ENCODE measurements around the gene MAMDC2. TPM values are rescaled to one million over a fixed set of nuclear protein-coding genes. Genes with fewer than 3 reads are reported as not detected.

MAMDC2 gene
- total RNA-seq, 1 donor from 2014 or later = 28.7 TPM

DNA sequence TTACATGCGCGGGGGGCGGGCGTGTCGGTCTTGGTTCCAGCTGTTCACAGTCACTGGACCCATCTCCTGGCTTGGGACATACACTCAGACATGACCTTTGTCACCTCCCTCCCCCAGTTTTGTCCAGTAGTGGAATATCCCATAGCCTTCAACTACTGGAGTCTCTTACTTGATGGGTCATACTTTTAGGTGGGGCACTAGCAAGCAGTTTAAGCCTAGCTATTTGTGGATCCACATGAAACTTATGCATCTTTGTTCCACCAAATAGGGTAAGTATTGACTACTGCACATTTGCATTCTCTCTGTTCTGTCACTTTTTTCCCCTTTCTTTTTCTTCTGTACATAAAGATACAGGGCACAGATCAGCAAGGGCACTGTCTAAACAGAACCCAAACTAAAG lies 15.4 kb upstream of the MAMDC2 start:
- H3K4me2 ChIP-seq = no peak overlapping the region
- no peaks in the 10 kb centered on the region for H3K27me3 Mint-ChIP-seq (ENCODE audit: insufficient read depth, low read depth)
- no peaks in the 10 kb centered on the region for H3K9me3 ChIP-seq (ENCODE audit: low read depth)
- no peak overlapping the region for H2AFZ ChIP-seq (replicated peaks)
- no peaks in the 10 kb centered on the region for H3K27me3 ChIP-seq
- no peaks in the 10 kb centered on the region for H4K20me1 ChIP-seq (ENCODE audit: low read depth)
- H3K79me2 ChIP-seq (ENCODE audit: low read depth) = no peaks in the 10 kb centered on the region
- peaks cover 17% of the 10 kb centered on the region for H3K9me3 Mint-ChIP-seq
- no peaks in the 10 kb centered on the region for H3F3A ChIP-seq (ENCODE audit: low read depth)
- no peaks in the 10 kb centered on the region for H3K4me1 Mint-ChIP-seq
- H3K4me1 ChIP-seq = no peaks in the 10 kb centered on the region
- no peak overlapping the region for H3K9ac ChIP-seq
- H3K36me3 Mint-ChIP-seq = peaks cover 3% of the 10 kb centered on the region
- TF ChIP-seq, protein P1, sequence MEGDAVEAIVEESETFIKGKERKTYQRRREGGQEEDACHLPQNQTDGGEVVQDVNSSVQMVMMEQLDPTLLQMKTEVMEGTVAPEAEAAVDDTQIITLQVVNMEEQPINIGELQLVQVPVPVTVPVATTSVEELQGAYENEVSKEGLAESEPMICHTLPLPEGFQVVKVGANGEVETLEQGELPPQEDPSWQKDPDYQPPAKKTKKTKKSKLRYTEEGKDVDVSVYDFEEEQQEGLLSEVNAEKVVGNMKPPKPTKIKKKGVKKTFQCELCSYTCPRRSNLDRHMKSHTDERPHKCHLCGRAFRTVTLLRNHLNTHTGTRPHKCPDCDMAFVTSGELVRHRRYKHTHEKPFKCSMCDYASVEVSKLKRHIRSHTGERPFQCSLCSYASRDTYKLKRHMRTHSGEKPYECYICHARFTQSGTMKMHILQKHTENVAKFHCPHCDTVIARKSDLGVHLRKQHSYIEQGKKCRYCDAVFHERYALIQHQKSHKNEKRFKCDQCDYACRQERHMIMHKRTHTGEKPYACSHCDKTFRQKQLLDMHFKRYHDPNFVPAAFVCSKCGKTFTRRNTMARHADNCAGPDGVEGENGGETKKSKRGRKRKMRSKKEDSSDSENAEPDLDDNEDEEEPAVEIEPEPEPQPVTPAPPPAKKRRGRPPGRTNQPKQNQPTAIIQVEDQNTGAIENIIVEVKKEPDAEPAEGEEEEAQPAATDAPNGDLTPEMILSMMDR (IDR thresholded peaks at IDR 0.05) = no peak
- TF ChIP-seq EZH2 (IDR thresholded peaks at IDR 0.05) = no peak
- TF ChIP-seq EZH2phosphoT487 (IDR thresholded peaks at IDR 0.05) = no peak
- no peaks in the 10 kb centered on the region for H3K36me3 ChIP-seq
- H3K27ac ChIP-seq = no peak overlapping the region
- H3K4me3 ChIP-seq = no peak overlapping the region
- H3K27ac Mint-ChIP-seq = no peak overlapping the region
- no peak for DNase-seq (ENCODE audit: low spot score)
- no peak overlapping the region for H3K4me3 Mint-ChIP-seq

DNA sequence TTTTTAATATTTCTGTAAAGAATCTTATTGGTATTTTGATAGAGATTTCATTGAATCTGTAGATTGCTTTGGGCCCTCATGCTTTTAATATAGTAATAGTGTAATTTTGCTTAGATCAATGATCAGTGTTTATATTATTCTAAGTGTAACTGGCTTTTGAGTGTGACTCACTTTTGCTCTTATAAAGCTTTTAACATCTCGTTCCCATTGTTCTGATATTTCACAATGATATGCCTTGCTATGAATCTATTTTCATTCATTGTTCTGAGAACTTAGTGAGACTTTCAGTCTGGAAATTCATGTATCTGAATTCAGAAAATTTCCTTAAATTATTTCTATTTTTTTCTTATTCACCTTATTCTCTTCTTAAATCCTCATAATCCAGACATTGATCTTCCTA lies 13.5 kb upstream of the MAMDC2 start:
- H3K4me3 Mint-ChIP-seq = no peak overlapping the region
- no peak overlapping the region for H3K27ac Mint-ChIP-seq
- Histone ChIP-seq H3K9me3 (ENCODE audit: low read depth) (no peaks in the 10 kb centered on the region), H3K27ac (no peak overlapping the region), H3K79me2 (ENCODE audit: low read depth) (no peaks in the 10 kb centered on the region), H3F3A (ENCODE audit: low read depth) (no peaks in the 10 kb centered on the region), H3K4me1 (no peaks in the 10 kb centered on the region), H4K20me1 (ENCODE audit: low read depth) (no peaks in the 10 kb centered on the region), H3K27me3 (no peaks in the 10 kb centered on the region), H3K4me2 (no peak overlapping the region), H3K9ac (no peak overlapping the region), H3K4me3 (no peak overlapping the region), H2AFZ (replicated peaks) (no peak overlapping the region), H3K36me3 (no peaks in the 10 kb centered on the region)
- peaks cover 3% of the 10 kb centered on the region for H3K36me3 Mint-ChIP-seq
- TF ChIP-seq, protein P1 (IDR thresholded peaks at IDR 0.05) = no peak
- TF ChIP-seq EZH2 (IDR thresholded peaks at IDR 0.05) (no peak), EZH2phosphoT487 (IDR thresholded peaks at IDR 0.05) (no peak)
- DNase-seq (ENCODE audit: low spot score) = no peak
- no peaks in the 10 kb centered on the region for H3K27me3 Mint-ChIP-seq (ENCODE audit: insufficient read depth, low read depth)
- H3K4me1 Mint-ChIP-seq = peaks cover 6% of the 10 kb centered on the region
- H3K9me3 Mint-ChIP-seq = peaks cover 9% of the 10 kb centered on the region

DNA sequence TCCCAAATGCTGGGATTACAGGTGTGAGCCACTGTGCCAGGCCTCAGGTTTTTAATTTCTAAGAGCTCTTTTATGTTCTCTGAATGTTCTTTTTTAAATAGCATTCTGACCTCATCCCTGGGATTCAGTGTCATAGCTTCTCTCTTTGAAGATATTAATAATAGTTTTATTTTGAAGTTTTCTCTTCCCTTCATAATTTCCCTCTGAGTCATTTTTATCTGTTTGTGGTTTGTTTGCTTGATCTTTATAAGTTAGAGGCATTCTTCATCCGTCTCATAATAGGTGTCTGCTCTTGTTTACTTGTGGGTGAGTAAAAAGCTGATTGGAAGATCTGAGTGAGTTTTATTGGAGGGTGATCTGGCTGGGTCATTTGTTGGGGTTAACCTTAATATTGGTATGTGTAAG lies 12.5 kb upstream of the MAMDC2 start:
- H3K4me2 ChIP-seq = no peak overlapping the region
- H3F3A ChIP-seq (ENCODE audit: low read depth) = no peaks in the 10 kb centered on the region
- Mint-ChIP-seq H3K4me3 (no peak overlapping the region), H3K4me1 (peaks cover 6% of the 10 kb centered on the region), H3K27me3 (ENCODE audit: insufficient read depth, low read depth) (no peaks in the 10 kb centered on the region), H3K27ac (no peak overlapping the region), H3K9me3 (peaks cover 1% of the 10 kb centered on the region), H3K36me3 (no peaks in the 10 kb centered on the region)
- no peaks in the 10 kb centered on the region for H3K9me3 ChIP-seq (ENCODE audit: low read depth)
- H3K27ac ChIP-seq = no peak overlapping the region
- H2AFZ ChIP-seq (replicated peaks) = no peak overlapping the region
- H3K27me3 ChIP-seq = no peaks in the 10 kb centered on the region
- DNase-seq (ENCODE audit: low spot score) = no peak
- H3K4me1 ChIP-seq = no peaks in the 10 kb centered on the region
- no peaks in the 10 kb centered on the region for H3K79me2 ChIP-seq (ENCODE audit: low read depth)
- TF ChIP-seq EZH2 (IDR thresholded peaks at IDR 0.05) (no peak), EZH2phosphoT487 (IDR thresholded peaks at IDR 0.05) (no peak)
- TF ChIP-seq, protein P1 (IDR thresholded peaks at IDR 0.05) = no peak
- no peak overlapping the region for H3K9ac ChIP-seq
- H3K4me3 ChIP-seq = no peak overlapping the region
- no peaks in the 10 kb centered on the region for H4K20me1 ChIP-seq (ENCODE audit: low read depth)
- H3K36me3 ChIP-seq = no peaks in the 10 kb centered on the region
